Panc1 (cell line): ENCODE data around the gene CISD1.

Source experiments
- POLR2AphosphoS5 ChIP-seq: IDR thresholded peaks from 2 replicates; pipeline ENCODE4 v1.6.1; 2012; ENCODE audit warnings: mild to moderate bottlenecking, low read depth, low read length, moderate library complexity
- TF ChIP-seq, protein P1 (sequence below): fragments of 450-650 bp; IDR thresholded peaks from 2 replicates; pipeline ENCODE4 v1.5.1; 2017; ENCODE audit warnings: mild to moderate bottlenecking
- TF ChIP-seq, protein P2 (sequence below), 2 experiments: IDR thresholded peaks; 2 replicates each; pipeline ENCODE4 v1.6.1; 2011 to 2012; ENCODE audit warnings: low read depth in 2 of 2, control low read depth in 1 of 2, low read length in 1 of 2, mild to moderate bottlenecking in 1 of 2, moderate library complexity in 1 of 2; ENCODE audit not compliant: insufficient read depth in 1 of 2

DNA sequence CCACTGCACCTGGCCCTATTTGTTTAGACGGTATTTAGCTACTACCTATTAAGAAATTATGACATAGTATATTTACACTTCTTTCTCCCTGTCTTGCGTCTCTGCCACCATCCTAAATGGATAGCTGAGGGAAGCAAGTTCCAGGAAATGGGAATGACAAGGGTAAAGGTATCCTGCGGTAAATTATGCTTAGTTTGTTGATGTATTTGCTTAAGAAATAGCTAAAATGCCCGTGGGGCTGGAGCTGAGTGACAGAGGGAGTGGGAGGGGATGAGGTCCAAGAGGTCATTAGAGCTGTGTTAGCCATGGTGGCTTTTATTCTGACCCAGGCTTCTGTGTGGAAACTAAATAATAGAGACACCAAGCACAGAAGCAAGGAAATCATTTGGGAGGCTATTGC is 36.9 kb downstream of the CISD1 start:
- TF ChIP-seq, protein P1, sequence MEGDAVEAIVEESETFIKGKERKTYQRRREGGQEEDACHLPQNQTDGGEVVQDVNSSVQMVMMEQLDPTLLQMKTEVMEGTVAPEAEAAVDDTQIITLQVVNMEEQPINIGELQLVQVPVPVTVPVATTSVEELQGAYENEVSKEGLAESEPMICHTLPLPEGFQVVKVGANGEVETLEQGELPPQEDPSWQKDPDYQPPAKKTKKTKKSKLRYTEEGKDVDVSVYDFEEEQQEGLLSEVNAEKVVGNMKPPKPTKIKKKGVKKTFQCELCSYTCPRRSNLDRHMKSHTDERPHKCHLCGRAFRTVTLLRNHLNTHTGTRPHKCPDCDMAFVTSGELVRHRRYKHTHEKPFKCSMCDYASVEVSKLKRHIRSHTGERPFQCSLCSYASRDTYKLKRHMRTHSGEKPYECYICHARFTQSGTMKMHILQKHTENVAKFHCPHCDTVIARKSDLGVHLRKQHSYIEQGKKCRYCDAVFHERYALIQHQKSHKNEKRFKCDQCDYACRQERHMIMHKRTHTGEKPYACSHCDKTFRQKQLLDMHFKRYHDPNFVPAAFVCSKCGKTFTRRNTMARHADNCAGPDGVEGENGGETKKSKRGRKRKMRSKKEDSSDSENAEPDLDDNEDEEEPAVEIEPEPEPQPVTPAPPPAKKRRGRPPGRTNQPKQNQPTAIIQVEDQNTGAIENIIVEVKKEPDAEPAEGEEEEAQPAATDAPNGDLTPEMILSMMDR: no peak
- no peak for TF ChIP-seq POLR2AphosphoS5
- TF ChIP-seq, protein P2, sequence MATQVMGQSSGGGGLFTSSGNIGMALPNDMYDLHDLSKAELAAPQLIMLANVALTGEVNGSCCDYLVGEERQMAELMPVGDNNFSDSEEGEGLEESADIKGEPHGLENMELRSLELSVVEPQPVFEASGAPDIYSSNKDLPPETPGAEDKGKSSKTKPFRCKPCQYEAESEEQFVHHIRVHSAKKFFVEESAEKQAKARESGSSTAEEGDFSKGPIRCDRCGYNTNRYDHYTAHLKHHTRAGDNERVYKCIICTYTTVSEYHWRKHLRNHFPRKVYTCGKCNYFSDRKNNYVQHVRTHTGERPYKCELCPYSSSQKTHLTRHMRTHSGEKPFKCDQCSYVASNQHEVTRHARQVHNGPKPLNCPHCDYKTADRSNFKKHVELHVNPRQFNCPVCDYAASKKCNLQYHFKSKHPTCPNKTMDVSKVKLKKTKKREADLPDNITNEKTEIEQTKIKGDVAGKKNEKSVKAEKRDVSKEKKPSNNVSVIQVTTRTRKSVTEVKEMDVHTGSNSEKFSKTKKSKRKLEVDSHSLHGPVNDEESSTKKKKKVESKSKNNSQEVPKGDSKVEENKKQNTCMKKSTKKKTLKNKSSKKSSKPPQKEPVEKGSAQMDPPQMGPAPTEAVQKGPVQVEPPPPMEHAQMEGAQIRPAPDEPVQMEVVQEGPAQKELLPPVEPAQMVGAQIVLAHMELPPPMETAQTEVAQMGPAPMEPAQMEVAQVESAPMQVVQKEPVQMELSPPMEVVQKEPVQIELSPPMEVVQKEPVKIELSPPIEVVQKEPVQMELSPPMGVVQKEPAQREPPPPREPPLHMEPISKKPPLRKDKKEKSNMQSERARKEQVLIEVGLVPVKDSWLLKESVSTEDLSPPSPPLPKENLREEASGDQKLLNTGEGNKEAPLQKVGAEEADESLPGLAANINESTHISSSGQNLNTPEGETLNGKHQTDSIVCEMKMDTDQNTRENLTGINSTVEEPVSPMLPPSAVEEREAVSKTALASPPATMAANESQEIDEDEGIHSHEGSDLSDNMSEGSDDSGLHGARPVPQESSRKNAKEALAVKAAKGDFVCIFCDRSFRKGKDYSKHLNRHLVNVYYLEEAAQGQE (IDR thresholded peaks at IDR 0.05; ENCODE audit: insufficient read depth in 1 of 2, low read depth in 2 of 2, low read length in 1 of 2): no peak
